ENCODE measurements around the gene OPALIN.

The OPALIN gene, protein sequence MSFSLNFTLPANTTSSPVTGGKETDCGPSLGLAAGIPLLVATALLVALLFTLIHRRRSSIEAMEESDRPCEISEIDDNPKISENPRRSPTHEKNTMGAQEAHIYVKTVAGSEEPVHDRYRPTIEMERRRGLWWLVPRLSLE

GRCh38 chr10:96358851-96359540, at the start of gene OPALIN:
Gene OPALIN (minus strand): TSS chr10:96359002. CDS start chr10:96358896, 106 bp downstream.
- DNase-seq: no peak

DNA sequence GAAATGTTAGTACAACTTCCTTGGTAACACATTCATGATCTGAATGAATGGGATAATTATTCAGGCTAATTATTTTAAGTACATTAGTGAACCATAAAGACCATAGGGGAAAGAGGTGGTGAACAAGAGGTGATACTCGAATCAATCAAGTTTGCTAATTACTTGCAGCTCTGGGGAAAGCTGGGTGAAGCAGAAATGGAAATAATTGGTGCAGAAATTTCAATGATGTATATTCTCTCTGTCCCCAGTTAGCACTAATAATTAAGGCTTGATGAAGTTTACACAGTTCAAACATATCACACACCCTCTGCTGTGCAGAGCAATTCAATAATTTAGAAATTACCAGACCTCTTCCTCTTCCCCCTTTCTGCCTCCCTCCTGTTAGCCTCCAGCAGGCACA, 49.4 kb upstream of the OPALIN start:
- DNase-seq: no peak

DNA sequence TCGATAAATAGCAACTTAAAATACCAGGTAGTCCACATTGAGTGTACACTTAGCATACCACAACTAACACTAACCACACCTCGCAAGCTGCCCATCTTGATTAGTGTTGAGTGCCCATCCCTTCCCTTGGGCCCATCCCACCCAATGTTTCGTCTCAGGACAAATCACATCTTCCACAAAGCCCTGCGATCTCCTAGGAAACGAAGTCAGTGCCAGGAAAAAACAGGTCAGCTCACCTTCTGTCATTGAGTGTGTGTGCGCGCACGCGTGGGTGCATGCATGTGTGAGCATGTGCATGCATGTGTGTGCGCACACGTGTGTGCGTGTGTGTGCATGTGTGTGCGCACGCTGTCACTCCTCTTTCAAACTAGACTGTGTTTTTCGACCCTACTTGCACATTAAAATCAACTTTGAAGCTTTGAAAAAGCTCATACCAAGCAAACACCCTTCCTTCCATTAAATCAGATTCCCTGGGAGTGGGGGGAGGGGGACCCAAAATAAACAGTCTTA, 48.8 kb upstream of the OPALIN start:
- DNase-seq: no peak

DNA sequence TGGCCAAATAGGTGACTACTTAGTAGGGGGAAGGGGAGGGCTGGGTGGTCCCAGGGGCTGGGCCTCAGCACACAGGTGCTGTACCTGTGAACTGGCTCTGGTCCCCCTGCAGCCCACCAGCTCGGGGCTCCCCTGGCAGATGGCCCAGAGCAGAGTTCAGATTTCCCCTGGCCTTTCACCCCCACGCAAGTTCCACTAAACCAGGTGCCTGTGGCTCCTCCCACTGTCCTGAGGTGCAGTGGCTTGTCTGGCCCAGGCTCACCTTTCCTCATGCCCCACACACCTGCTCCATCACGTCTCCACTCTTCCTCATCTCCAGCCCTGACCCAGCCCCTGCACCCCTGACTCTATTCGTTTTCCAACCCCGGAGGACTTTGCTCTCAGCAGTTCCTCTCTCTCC, 47.3 kb upstream of the OPALIN start:
- no peak for DNase-seq

GRCh38 chr10:96402417-96403305, 43.9 kb upstream of the OPALIN start:
- DNase-seq: no peak

DNA sequence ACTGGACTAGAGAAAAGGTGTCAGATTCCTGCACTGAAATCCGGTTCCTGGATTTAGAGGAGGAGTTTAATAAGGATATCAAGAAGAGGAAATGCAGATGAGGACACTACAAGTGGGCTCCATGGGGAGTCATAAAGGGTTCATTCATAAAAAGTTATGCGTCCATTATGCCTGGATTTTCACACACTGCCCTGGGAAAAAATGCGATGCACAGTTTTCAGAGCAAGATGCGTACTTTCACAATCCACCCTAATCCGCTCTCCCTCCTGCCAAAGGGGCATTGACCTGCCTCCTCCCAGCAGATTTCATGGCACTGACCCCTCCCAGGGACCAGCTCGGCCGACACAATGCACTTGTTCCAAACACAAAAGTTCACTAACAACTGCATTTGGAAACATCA, 42.2 kb upstream of the OPALIN start:
- no peak for DNase-seq

DNA sequence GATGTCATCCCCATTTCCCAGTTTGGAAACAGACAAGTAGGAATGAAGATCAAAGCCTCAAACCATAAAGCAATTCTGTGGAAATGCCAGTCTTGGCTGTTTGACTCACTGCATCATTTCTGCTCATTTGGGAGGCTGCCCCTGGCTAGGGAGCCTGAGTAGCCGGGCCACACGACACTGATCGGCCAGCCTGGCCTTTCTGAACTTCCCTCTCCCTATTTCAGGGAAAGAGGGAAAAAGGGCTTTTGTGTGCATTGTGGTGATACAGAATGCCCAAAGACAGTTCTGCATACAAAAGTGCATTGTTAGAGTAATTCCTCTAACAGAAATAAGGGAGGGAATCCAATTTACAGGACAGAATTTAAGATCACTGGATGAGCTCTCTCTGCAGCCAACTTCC, 41.7 kb upstream of the OPALIN start:
- DNase-seq: no peak

DNA sequence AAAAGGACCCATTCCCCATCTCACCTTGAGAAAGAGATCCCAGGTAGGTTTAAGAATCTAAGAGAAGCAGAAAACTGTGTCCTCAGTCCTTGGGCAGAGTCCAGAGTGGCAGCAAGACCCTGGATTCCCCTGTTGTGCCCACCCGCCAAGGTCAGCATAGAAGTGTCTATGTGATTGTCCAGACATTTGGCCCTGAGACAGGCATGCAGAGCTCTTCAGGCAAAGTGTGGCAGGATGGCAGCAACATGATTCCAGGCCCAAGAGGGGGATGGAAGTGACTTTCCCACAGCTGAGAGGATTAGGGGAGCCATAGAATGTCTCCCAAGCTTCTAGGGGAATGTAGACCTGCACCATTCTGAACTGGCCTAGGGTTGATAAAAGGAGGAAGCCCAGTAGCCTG, 39.1 kb upstream of the OPALIN start:
- DNase-seq: no peak

DNA sequence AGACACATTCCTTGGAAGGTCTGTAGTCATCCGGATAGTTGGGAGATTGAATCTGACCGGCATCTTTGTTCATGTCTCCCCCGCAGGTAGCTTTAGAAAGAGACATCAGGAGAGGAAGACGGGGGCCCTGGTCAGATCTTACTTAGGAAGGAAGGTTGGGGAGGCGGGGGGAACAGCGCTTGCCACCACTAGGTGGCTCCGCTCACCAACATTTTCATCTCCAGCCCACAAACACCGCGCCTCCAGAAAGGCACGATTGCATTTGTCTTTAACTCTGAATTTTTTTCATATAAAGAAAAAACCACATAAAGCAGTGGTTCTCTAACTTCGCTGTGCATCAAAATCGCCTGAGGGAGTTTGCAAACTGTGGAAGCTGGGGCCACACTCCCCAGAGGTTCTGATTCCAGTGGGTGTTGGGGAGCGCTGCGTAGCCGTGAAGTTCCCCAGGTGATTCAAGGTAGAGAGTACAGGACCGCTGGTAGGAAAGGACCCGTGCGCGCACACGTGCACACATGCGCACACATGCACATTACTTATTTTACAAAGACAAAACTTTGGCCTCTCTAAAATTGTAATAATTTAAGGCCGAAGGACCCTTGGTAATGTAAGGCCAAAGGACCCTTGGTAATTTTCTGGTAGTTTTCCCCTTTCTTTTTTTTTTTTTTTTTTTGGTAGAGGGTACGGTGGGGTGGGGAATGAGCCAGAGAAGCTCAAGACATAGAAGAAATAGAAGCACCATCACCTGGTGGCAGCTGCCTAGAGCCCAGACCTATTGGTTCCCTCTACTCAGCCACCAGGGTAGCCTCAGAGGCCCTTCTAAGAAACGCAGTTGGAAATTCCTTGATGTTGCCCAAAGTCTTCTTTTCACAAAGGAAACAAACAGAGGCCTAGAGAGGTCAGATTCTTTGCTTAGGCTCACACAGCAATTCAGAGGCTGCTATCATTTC, 37.4 kb upstream of the OPALIN start:
- peak; percentile 16 to 42 for DNase-seq

DNA sequence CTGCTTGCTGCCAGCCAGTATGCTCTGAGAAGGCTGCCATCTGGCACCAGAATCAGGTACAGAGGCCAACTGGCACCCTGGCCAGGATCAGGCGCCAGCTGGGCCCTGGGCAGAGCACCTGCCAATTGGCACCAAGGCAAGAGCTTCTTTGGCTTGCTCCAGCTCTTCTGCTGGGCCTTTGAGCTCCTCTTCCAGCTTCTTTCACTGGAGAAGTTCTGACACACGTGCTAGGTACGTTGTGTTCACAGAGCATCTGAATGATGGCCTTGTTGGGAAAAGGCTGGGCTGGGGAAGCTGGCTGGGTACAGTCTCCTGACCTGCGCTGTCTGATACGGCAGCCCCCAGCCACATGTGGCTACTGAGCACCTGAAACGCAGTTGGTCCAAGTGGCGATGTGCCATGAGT, 31.7 kb upstream of the OPALIN start:
- DNase-seq: peak in 1 of 2 experiments; percentile 50

- peak in 1 of 2 experiments; percentile 18 for DNase-seq
These were observed 31.0 kb upstream of the OPALIN start for GRCh38 chr10:96389785-96390184.

- no peak for DNase-seq
These were observed 28.8 kb upstream of the OPALIN start for GRCh38 chr10:96387601-96388000.

GRCh38 chr10:96387161-96387560, 28.4 kb upstream of the OPALIN start:
- DNase-seq: no peak

- no peak for DNase-seq
These were observed 25.7 kb upstream of the OPALIN start for GRCh38 chr10:96384506-96384905.

GRCh38 chr10:96380821-96381220, 22.0 kb upstream of the OPALIN start:
- no peak for DNase-seq

- no peak for DNase-seq
These were observed 21.0 kb upstream of the OPALIN start for GRCh38 chr10:96379758-96380157.

GRCh38 chr10:96378741-96379140, 19.9 kb upstream of the OPALIN start:
- no peak for DNase-seq

DNA sequence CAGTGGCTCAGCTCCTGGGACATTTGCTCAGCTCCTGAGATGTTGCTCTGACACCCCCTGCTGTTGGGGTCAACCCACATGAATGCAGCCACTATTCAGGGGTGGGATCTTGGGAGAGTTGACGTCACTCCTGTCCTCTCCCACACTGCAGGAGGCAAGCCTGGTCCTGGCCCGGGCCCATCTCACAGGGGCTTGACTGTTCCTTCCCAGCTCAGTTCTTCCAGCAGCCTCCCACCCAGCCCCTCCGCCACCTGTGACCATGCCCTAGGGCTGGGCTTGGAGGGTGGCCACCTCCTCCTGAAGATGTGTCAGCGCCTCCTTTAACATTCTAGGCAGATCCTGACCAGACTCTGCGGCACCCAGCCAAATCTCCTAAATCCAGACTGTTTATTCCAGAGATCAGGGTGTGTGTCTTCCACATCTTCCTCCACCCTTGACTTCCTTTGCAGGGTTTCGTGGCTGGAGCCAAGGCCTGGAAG, 19.1 kb upstream of the OPALIN start:
- DNase-seq: no peak

DNA sequence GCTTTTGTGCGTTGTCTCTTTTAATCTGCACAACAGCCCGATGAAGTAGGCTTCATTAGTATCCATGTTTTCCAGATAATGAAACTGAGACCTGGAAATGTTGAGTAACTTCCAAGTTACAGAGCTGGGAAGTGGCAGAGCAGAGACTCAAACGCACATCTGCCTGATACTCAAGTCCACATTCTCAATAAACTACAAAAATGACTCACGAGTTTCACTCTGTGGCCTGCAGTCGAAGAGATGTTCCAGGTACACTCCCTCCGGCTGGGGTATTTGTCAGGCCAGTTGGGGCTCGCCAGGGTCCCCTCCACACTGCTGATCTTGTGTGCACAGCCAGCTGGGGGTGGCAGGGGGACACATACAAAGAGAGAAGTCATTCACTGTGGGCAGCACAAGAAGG, 17.7 kb upstream of the OPALIN start:
- DNase-seq: no peak

DNA sequence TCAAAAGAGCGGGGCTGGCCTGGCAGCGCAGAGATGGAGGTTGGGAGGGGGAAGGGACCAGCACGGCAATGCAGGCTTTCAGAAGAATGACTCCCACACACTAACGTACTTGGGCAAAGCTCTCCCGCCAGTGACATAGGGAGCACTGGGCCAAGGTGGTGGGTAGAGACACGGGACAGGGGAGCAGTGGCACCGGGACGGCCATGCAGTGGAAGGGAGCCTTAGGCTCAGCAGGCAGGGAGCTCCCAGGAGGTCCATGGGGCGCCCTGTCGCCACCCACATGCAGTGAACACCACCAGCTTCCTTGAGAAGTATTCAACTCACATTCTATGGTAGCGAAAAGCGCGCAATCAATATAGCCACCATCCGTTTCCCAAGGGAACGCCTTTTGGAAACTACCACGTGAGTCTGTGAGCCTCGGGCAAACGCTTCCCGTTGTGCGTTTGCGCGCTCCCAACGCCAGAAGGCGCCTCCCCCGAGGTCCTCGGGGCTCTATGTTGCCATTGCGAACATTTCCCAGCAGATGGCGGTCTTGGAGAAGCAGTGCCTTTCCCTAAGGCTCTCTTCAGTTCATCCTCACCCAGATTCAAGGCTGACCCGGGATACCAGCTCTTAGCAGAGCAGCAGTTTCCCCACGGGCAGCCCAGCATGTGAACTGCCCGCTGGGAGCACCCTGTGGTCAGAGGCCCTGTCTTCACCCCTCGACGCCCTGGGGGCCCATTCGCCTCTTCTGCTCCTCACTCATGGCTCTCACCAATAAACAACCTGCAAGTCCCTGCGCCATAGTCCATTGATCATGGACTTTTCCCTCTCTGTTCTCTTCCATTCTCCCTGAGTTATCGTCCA, 16.4 kb upstream of the OPALIN start:
- peak; percentile 84 to 86 for DNase-seq

DNA sequence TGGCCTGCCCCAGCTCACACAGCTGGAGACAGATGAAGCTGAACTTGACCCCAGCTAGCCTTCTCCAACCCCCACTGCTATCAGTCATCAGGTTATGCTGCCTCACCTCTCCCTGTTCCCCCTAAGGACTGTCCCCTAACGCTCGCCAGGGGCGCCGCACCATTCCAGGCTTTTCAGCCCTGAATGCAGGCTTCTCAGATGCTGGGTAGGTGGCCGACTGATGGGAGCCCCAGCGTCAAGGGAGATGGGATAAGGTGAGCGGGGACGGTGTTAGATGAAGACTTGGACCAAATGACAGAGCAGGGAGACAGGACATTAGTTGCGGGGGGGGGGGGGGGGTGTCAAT, 15.8 kb upstream of the OPALIN start:
- DNase-seq: no peak

DNA sequence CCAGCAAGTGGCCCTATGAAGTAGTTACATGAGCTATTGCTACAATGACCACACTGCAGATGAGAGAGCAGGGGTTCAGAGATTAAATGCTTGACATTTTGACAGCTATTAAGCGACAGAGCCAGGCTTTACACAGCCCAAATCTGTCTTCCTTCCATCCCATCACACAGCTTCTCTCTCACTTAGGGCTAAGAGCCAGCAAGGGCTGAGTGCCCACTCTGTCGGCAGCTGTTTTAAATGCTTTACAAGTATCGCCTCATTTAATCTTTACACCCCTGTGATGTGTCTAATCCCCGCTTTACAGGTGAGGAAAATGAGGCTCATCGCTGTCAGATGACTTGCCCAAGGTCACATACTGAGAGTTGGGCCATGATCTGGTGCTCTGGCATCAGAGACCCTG, 15.2 kb upstream of the OPALIN start:
- DNase-seq: no peak
